ENCODE data around the gene UGT1A5. TPM values are rescaled to one million over a fixed set of nuclear protein-coding genes. Genes with fewer than 3 reads are reported as not detected.

The UGT1A5 gene
- total RNA-seq, 4 donors from 2014 or later, result 0.56 to 3.2 (median 1.2) TPM

DNA sequence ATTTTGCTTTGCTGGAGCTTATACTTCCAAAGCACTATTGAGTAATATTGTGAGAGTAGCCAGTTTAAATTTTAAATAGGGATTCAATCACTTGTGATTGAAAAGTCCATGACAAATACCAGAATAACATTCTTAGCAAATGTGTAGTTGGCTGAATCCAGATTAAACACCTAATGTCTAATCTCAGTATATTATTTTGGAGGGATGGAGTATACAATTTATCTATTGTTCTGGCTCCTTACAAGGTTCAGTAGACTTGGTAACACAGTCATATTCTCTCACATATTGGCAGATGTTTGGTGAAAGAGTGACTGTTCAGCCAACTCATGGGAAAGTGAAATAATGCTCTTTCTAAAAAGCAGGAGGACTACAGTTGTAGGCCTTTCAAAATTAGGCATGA lies 38.8 kb upstream of the UGT1A5 start:
- H3K4me3 ChIP-seq, result no peak overlapping the region

DNA sequence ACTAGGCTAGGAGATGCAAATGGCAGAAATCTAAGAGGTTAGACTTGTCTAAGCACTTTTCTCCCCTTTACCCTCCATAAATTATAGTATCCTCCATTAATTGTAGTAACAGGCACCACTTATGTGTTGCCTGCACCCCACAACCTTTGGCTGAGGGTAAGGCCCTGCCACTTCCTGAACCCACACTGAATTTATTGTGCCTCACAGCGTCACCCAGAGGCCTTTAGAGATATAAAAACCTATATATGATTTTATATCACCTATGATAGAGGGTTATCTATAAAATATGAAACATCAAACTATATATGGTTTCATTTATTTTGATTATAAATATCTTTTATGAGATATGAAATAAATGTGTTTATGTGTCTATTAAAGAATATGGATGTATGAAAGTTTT lies 38.4 kb upstream of the UGT1A5 start:
- Histone ChIP-seq H3K9me3 (no peaks in the 10 kb centered on the region), H3K36me3 (no peaks in the 10 kb centered on the region), H3K27ac (no peak overlapping the region), H3K4me1 (no peaks in the 10 kb centered on the region), H3K27me3 (no peaks in the 10 kb centered on the region), H3K4me3 (no peak overlapping the region)
- TF ChIP-seq EP300 (IDR thresholded peaks at IDR 0.05), result no peak
- TF ChIP-seq POLR2AphosphoS5 (IDR thresholded peaks at IDR 0.05), result no peak
- no peak for TF ChIP-seq POLR2A (IDR thresholded peaks at IDR 0.05)
- TF ChIP-seq, protein P1, sequence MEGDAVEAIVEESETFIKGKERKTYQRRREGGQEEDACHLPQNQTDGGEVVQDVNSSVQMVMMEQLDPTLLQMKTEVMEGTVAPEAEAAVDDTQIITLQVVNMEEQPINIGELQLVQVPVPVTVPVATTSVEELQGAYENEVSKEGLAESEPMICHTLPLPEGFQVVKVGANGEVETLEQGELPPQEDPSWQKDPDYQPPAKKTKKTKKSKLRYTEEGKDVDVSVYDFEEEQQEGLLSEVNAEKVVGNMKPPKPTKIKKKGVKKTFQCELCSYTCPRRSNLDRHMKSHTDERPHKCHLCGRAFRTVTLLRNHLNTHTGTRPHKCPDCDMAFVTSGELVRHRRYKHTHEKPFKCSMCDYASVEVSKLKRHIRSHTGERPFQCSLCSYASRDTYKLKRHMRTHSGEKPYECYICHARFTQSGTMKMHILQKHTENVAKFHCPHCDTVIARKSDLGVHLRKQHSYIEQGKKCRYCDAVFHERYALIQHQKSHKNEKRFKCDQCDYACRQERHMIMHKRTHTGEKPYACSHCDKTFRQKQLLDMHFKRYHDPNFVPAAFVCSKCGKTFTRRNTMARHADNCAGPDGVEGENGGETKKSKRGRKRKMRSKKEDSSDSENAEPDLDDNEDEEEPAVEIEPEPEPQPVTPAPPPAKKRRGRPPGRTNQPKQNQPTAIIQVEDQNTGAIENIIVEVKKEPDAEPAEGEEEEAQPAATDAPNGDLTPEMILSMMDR (IDR thresholded peaks at IDR 0.05), result no peak
- 64% methylated on average over 1 of the region's 1 CpG for WGBS
- no peak for DNase-seq (ENCODE audit: low spot score in 2 of 2)

More for the DNA sequence above, 38.8 kb upstream of the UGT1A5 start:
- Histone ChIP-seq H3K9me3 (no peaks in the 10 kb centered on the region), H3K36me3 (no peaks in the 10 kb centered on the region), H3K27ac (no peak overlapping the region), H3K27me3 (no peaks in the 10 kb centered on the region), H3K4me1 (no peaks in the 10 kb centered on the region)
- no peak for TF ChIP-seq EP300 (IDR thresholded peaks at IDR 0.05)
- TF ChIP-seq POLR2A (IDR thresholded peaks at IDR 0.05), result no peak
- TF ChIP-seq POLR2AphosphoS5 (IDR thresholded peaks at IDR 0.05), result no peak
- TF ChIP-seq, protein P1 (IDR thresholded peaks at IDR 0.05), result no peak
- DNase-seq (ENCODE audit: low spot score in 2 of 2), result no peak

DNA sequence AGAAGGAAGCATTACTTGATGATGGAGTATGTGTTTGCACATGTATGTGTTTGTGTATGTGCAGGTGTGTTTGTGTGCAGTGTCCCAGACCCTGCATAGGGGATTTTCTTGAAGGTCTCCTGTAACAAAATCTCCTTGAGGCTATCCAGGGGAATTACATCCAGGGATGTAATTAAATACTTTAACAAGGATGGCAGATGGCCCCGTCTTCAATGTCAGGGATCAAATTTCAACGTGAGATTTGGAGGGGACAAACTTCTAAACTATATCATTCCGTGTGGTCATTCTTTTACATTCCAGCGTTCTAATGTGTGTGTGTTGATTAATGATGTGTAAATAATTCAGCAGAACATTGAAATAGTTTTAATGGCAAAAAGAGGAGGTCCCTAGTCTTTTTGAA lies 37.7 kb upstream of the UGT1A5 start:
- Histone ChIP-seq H3K36me3 (no peaks in the 10 kb centered on the region), H3K27ac (no peak overlapping the region), H3K9me3 (no peaks in the 10 kb centered on the region), H3K27me3 (no peaks in the 10 kb centered on the region), H3K4me1 (no peaks in the 10 kb centered on the region), H3K4me3 (no peak overlapping the region)
- no peak for DNase-seq (ENCODE audit: low spot score in 2 of 2)
- no peak for TF ChIP-seq POLR2AphosphoS5 (IDR thresholded peaks at IDR 0.05)
- no peak for TF ChIP-seq EP300 (IDR thresholded peaks at IDR 0.05)
- TF ChIP-seq, protein P1 (IDR thresholded peaks at IDR 0.05), result no peak
- no peak for TF ChIP-seq POLR2A (IDR thresholded peaks at IDR 0.05)
- 57% methylated on average over 4 of the region's 4 CpGs for WGBS

DNA sequence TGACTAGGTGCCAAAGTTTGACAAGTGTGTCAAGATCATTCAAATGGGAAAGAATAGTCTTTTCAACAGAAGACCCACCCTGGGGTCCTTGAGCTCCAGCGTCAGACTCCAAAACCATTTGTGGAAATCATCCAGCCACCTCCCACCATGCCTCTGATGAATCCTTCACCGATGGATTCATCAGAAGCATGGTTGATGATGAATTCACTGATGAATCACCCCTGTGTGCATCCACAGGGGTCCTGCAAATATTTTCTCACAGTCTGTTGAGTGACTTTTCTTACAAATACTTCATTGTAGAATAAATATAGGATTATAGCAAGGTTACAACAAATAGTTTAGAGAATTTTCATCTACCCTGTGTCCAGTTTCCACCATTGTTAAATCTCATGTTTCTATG lies 36.7 kb upstream of the UGT1A5 start:
- no peaks in the 10 kb centered on the region for H3K36me3 ChIP-seq
- H3K27ac ChIP-seq, result no peak overlapping the region
- WGBS, result 80% methylated on average over 2 of the region's 2 CpGs
- TF ChIP-seq POLR2A (IDR thresholded peaks at IDR 0.05), result no peak
- TF ChIP-seq POLR2AphosphoS5 (IDR thresholded peaks at IDR 0.05), result no peak
- TF ChIP-seq EP300 (IDR thresholded peaks at IDR 0.05), result no peak
- TF ChIP-seq, protein P1 (IDR thresholded peaks at IDR 0.05), result no peak
- H3K27me3 ChIP-seq, result no peaks in the 10 kb centered on the region
- no peak overlapping the region for H3K4me3 ChIP-seq
- no peaks in the 10 kb centered on the region for H3K9me3 ChIP-seq
- no peaks in the 10 kb centered on the region for H3K4me1 ChIP-seq
- DNase-seq (ENCODE audit: low spot score in 2 of 2), result no peak

DNA sequence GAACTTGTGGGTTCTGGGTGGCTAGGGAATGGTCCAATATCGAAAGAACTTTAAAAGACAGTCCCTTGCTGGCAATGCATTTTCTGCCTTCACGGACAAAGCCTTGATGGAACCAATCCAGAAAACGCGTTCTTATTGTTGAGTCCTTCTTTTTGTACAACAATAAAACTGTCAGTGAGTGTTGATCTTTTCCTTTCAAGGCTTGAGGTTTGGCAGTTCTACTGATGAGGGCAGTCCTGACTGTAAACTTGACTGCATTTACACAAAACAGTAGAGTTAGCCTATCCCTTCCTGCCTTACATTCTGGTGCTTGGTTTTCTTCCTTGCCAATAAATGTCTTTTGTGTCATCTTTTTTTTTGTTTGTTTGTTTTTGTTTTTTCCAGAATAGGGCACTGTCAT lies 33.5 kb upstream of the UGT1A5 start:
- TF ChIP-seq POLR2AphosphoS5 (IDR thresholded peaks at IDR 0.05), result no peak
- TF ChIP-seq EP300 (IDR thresholded peaks at IDR 0.05), result no peak
- TF ChIP-seq, protein P1 (IDR thresholded peaks at IDR 0.05), result no peak
- no peak for TF ChIP-seq POLR2A (IDR thresholded peaks at IDR 0.05)
- Histone ChIP-seq H3K9me3 (no peaks in the 10 kb centered on the region), H3K36me3 (no peaks in the 10 kb centered on the region), H3K4me1 (no peaks in the 10 kb centered on the region), H3K4me3 (no peak overlapping the region), H3K27me3 (no peaks in the 10 kb centered on the region), H3K27ac (no peak overlapping the region)
- WGBS, result 53% methylated on average over 4 of the region's 4 CpGs
- DNase-seq (ENCODE audit: low spot score in 2 of 2), result no peak

All from suprapubic skin (tissue), 4 donors.